Adrenal gland (tissue), 5 donors: ENCODE measurements around the gene PARD6B.

Source experiments
- CTCF ChIP-seq, 6 experiments: fragments of 450-650 bp in 4 of 6; fragments of 200-600 bp in 2 of 6; sonication (generic) in 1 of 6; IDR thresholded peaks; 1 replicate in 5 of 6; 2 replicates in 1 of 6; pipeline versions ENCODE4 v1.5.1 to v1.8.0; 2016 to 2021; ENCODE audit warnings: antibody characterized with exemption in 6 of 6, mild to moderate bottlenecking in 2 of 6, moderate library complexity in 1 of 6
- POLR2A ChIP-seq, 2 donors: fragments of 450-650 bp; IDR thresholded peaks; one replicate each; pipeline ENCODE4 v1.6.1; 2017; ENCODE audit warnings: antibody characterized with exemption in 2 of 2, mild to moderate bottlenecking in 2 of 2, moderate library complexity in 1 of 2
- donor health status: DM: no; HTN: no; CAD: no.

GRCh38 chr20:50731055-50731929 is at the start of gene PARD6B:
- TF ChIP-seq POLR2A (IDR thresholded peaks at IDR 0.05) (peak; percentile 62 to 72), CTCF (IDR thresholded peaks at IDR 0.05) (no peak)
